Smooth muscle cell (in vitro differentiated cells): ENCODE data around the gene PDE4B. TPM values are rescaled to one million over a fixed set of nuclear protein-coding genes. Genes with fewer than 3 reads are reported as not detected.

Source experiments
- DNase-seq: peaks from one replicate; lab custom pipeline; 2025; ENCODE audit not compliant: unreplicated experiment; lab: John Stamatoyannopoulos, UW
- H2AFZ ChIP-seq: fragments of 200-600 bp; sonication (generic); 2 replicates; pipeline ENCODE4 v1.6.0; 2016; ENCODE audit warnings: antibody characterized with exemption, low read depth, mild to moderate bottlenecking
- H3F3A ChIP-seq: fragments of 200-600 bp; sonication (generic); 2 replicates; pipeline ENCODE4 v1.6.0; 2017; ENCODE audit warnings: antibody characterized with exemption, low read depth
- H3K27ac ChIP-seq: fragments of 200-600 bp; sonication (generic); 2 replicates; pipeline ENCODE4 v1.5.1; 2016; ENCODE audit warnings: low read depth, mild to moderate bottlenecking
- H3K27me3 ChIP-seq: fragments of 200-600 bp; sonication (generic); 2 replicates; pipeline ENCODE4 v1.6.1; 2016; ENCODE audit warnings: low read depth, mild to moderate bottlenecking
- H3K36me3 ChIP-seq: fragments of 200-600 bp; sonication (generic); 2 replicates; pipeline ENCODE4 v1.5.1; 2016; ENCODE audit warnings: low read depth
- H3K4me1 ChIP-seq: fragments of 200-600 bp; sonication (generic); 2 replicates; pipeline ENCODE4 v1.5.1; 2016; ENCODE audit warnings: low read depth
- H3K4me2 ChIP-seq: fragments of 200-600 bp; sonication (generic); 2 replicates; pipeline ENCODE4 v1.6.0; 2016; ENCODE audit warnings: mild to moderate bottlenecking
- H3K4me3 ChIP-seq: fragments of 200-600 bp; sonication (generic); 2 replicates; pipeline ENCODE4 v1.5.1; 2016; ENCODE audit warnings: mild to moderate bottlenecking
- H3K79me2 ChIP-seq: fragments of 200-600 bp; sonication (generic); 2 replicates; pipeline ENCODE4 v1.6.0; 2016; ENCODE audit warnings: low read depth, mild to moderate bottlenecking
- H3K9ac ChIP-seq: fragments of 200-600 bp; sonication (generic); 2 replicates; pipeline ENCODE4 v1.6.0; 2016; ENCODE audit warnings: low read depth
- H3K9me3 ChIP-seq: fragments of 200-600 bp; sonication (generic); replicated peaks from 2 replicates; pipeline ENCODE4 v1.5.1; 2016; ENCODE audit warnings: low read depth
- H4K20me1 ChIP-seq: fragments of 200-600 bp; sonication (generic); 2 replicates; pipeline ENCODE4 v1.6.0; 2016; ENCODE audit warnings: low read depth
- CTCF ChIP-seq: fragments of 200-600 bp; sonication (generic); IDR thresholded peaks from 2 replicates; pipeline ENCODE4 v1.5.1; 2017; ENCODE audit warnings: borderline replicate concordance, mild to moderate bottlenecking, antibody characterized with exemption; ENCODE audit not compliant: insufficient read depth, poor library complexity, severe bottlenecking
- WGBS: methylation state at CpG from one replicate; pipeline ENCODE4 v1.1.7; 2016; ENCODE audit warnings: low lambda C conversion rate; 5-methylcytosine and 5-hydroxymethylcytosine counted together
- polyA plus RNA-seq: library from polyadenylated mRNA; unstranded; fragments of >200 nt; fragmentation: Nextera tagmentation; extraction: Ambion mirVana; gene quantifications from 2 replicates; pipeline ENCODE4 v1.2.1, GENCODE V29; 2016
- total RNA-seq: library from RNA; depleted of rRNA; stranded (reverse); fragments of >200 nt; gene quantifications from 2 replicates; pipeline ENCODE4 v1.2.3, GENCODE V29; 2014

The PDE4B gene
- total and polyA plus RNA-seq, 2 experiments from 2014 or later, result 18.5 to 24.8 TPM

GRCh38 chr1:65995336-65995735, 202.6 kb downstream of the PDE4B start:
- Histone ChIP-seq H3K27ac (no peak overlapping the region), H3K9me3 (no peaks in the 10 kb centered on the region), H2AFZ (no peak overlapping the region), H3K4me1 (no peaks in the 10 kb centered on the region), H3F3A (no peaks in the 10 kb centered on the region), H3K4me2 (no peak overlapping the region), H3K9ac (no peak overlapping the region), H4K20me1 (no peaks in the 10 kb centered on the region), H3K79me2 (no peaks in the 10 kb centered on the region), H3K27me3 (peaks cover 2% of the 10 kb centered on the region), H3K4me3 (no peak overlapping the region), H3K36me3 (no peaks in the 10 kb centered on the region)
- TF ChIP-seq CTCF, result no peak
- 64% methylated on average over 6 of the region's 6 CpGs for WGBS
- DNase-seq, result no peak

DNA sequence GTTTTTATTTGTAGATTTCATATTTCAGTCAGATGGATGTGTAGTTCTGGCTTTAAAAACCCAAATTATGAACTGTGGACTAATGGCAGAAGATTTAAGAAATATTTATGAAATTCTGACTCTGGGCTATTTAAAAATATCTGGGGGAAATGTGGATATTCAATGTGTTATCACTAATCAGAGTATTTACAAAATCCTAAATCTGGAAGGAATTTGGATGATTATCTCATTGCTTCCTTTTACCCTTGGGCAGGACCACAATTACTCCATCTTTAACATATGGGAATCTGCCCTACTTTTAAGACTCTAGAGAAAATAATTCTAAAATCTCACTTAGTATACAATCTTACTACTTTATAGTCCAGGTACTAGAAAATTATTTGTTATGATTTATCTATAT, 203.2 kb downstream of the PDE4B start:
- Histone ChIP-seq H3K36me3 (no peaks in the 10 kb centered on the region), H3K79me2 (no peaks in the 10 kb centered on the region), H3F3A (no peaks in the 10 kb centered on the region), H3K27me3 (peaks cover 8% of the 10 kb centered on the region), H2AFZ (no peak overlapping the region), H3K9me3 (no peaks in the 10 kb centered on the region), H3K4me1 (no peaks in the 10 kb centered on the region), H4K20me1 (no peaks in the 10 kb centered on the region), H3K4me3 (no peak overlapping the region), H3K4me2 (no peak overlapping the region), H3K27ac (no peak overlapping the region), H3K9ac (no peak overlapping the region)
- no peak for TF ChIP-seq CTCF
- no peak for DNase-seq

- H3K79me2 ChIP-seq, result no peaks in the 10 kb centered on the region
- H3F3A ChIP-seq, result no peaks in the 10 kb centered on the region
- no peak overlapping the region for H3K4me3 ChIP-seq
- no peaks in the 10 kb centered on the region for H4K20me1 ChIP-seq
- WGBS, result 77% methylated on average over 1 of the region's 1 CpG
- H3K36me3 ChIP-seq, result no peaks in the 10 kb centered on the region
- DNase-seq, result no peak
- peaks cover 14% of the 10 kb centered on the region for H3K27me3 ChIP-seq
- TF ChIP-seq CTCF, result no peak
- H3K27ac ChIP-seq, result no peak overlapping the region
- H3K4me1 ChIP-seq, result no peaks in the 10 kb centered on the region
- H3K9me3 ChIP-seq, result no peaks in the 10 kb centered on the region
- no peak overlapping the region for H3K9ac ChIP-seq
- no peak overlapping the region for H2AFZ ChIP-seq
- no peak overlapping the region for H3K4me2 ChIP-seq
Measured at GRCh38 chr1:65997693-65998092, 205.0 kb downstream of the PDE4B start.

DNA sequence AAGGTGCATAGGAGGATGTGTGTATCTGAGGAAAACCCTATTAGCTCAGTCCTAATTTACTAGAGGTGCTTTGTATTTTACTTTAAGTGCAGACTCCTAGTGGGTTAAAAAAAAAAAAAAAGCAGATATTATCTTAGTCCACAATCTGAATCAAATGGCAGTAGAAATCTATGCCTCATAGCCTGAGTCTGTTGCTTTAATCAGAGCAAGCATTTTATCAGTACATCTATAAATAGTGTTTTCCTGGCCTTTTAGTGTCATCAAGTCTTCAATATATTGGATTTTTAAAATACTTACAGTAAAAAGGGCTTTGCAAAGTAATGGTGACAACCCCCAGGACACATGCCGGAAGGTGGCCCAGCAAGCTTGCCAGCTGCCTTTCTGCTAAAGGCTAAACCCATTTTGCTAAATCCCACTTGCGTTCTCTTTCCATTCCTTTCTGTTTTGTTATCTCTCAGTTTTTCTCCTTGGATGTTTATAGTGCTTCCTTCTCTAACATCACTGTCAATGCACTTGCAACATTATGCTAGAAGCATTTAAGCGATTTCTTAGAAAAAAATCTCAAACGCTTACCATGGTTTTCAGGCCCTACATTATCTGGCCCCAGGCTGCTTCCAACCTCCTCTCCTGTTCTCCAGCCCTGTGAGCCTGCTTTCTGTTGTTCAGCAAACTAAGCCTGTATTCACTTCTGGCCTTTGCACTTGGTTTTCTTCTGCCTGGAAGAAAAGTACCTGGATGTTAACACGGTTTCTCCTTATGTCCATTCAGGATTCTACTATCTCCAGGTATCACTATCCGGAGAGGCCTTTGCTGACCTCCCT, 206.3 kb downstream of the PDE4B start:
- no peak overlapping the region for H3K27ac ChIP-seq
- H3K9me3 ChIP-seq, result no peaks in the 10 kb centered on the region
- no peaks in the 10 kb centered on the region for H3K36me3 ChIP-seq
- no peaks in the 10 kb centered on the region for H3K4me1 ChIP-seq
- H4K20me1 ChIP-seq, result no peaks in the 10 kb centered on the region
- H3K4me2 ChIP-seq, result no peak overlapping the region
- H3F3A ChIP-seq, result no peaks in the 10 kb centered on the region
- H3K9ac ChIP-seq, result no peak overlapping the region
- WGBS, result 68% methylated on average over 6 of the region's 6 CpGs
- H3K27me3 ChIP-seq, result peaks cover 14% of the 10 kb centered on the region
- no peak overlapping the region for H2AFZ ChIP-seq
- H3K79me2 ChIP-seq, result no peaks in the 10 kb centered on the region
- no peak for TF ChIP-seq CTCF
- no peak for DNase-seq
- H3K4me3 ChIP-seq, result no peak overlapping the region
